HG02852 (cell line): ENCODE data around the gene SLC6A18.
"Not testable (repeated sequence)": the region's sequence is repeated elsewhere in the genome, so short reads cannot be mapped to it uniquely, and the experiment has no call there.

ENCODE experiments used
- ATAC-seq: cut with Tn5 transposase; IDR thresholded peaks from one replicate; pipeline ENCODE4 v1.9.1; 2021; ENCODE audit warnings: mild to moderate bottlenecking, moderate library complexity; ENCODE audit not compliant: unreplicated experiment

The SLC6A18 gene

DNA sequence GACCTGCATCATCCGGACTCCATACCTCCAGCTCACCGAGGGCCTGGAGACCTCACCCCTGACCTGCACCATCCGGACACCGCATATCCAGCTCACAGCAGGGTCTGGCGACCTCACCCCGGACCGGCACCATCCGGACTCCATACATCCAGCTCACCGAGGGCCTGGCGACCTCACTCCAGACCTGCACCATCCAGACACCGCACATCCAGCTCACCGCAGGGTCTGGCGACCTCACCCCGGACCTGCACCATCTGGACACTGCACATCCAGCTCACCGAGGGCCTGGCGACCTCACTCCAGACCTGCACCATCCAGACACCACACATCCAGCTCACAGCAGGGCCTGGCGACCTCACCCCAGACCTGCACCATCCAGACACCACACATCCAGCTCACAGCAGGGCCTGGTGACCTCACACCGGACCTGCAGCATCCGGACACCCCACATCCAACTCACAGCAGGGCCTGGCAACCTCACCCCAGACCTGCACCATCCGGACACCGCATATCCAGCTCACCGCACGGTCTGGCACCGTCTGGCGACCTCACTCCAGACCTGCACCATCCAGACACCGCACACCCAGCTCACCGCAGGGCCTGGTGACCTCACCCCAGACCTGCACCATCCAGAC lies 59.3 kb downstream of the SLC6A18 start:
- ATAC-seq: not testable (repeated sequence)

DNA sequence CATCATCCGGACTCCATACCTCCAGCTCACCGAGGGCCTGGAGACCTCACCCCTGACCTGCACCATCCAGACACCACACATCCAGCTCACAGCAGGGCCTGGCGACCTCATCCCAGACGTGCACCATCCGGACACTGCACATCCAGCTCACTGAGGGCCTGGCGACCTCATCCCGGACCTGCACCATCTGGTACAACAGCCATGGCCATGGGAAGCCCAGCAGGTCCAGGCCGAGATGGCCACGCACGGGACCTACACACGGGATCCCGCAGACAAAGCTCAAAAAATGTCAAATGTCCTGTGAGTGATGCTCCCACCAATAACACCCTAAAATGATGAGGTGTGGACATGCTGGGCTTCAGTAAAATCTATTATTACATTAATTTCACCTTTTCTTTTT lies 60.0 kb downstream of the SLC6A18 start:
- ATAC-seq: no peak

DNA sequence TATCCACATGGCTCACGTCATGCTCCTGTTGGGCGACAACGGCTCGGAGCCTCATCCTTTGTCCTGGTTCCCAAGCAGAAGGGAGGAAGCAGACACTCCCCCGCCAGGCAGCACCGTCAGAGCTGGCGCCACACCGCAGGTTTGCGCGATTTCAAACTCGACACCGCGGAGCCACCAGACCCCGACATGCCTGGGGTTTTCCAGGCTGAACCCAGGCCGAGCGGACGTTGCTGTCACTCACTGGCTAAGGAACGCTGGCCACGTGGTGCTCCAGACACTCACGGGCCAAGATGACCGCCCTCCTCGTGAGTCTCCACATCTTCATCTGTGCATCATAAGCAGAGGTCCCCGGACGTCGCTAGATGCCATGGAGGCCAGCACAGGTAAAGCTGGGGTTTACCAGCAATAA lies 60.7 kb downstream of the SLC6A18 start:
- no peak for ATAC-seq

DNA sequence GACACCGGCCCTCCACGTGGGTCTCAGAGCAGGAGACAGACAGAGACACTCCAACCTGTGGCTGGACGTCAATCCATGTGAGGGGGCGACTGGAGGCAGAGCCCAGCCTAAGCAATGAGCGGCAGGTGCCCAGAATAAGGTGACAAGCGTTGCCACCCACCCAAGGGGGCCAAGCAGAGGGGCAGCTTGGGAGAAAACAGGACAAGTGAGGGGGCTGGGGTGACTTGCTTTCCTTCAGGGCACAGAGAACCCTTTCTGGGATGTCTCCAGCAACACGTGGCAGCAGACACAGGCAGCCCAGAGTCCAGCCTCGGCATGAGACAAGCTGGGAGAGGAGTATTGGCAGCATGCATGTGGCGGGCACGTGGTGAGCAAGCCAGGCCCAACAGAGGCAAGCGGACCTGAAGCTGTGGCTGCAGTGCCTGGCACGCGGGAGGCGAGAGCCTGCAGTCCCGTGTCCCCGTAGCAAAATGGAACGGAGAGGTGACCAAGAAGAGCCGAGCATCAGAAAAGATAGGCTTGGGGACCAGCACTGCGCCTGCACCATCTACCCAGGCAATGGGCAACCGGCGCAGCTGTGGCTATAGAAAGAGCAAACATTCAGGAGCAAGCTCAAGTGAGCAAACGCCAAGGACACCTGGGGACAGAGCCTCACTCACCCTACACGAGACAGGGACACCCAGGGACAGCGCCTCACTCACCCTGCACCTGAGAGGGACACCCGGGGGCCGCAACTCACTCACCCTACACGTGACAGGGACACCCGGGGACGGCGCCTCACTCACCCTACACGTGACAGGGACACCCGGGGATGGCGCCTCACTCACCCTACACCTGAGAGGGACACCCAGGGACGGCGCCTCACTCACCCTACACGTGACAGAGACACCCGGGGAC lies 63.5 kb downstream of the SLC6A18 start:
- ATAC-seq: no peak

DNA sequence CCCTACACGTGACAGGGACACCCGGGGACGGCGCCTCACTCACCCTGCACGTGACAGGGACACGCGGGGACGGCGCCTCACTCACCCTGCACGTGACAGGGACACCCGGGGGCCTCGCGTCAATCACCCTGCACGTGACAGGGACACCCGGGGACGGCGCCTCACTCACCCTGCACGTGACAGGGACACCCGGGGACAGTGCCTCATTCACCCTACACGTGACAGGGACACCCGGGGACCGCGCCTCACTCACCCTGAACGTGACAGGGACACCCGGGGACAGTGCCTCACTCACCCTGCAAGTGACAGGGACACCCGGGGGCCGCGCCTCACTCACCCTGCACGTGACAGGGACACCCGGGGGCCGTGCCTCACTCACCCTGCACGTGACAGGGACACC lies 64.4 kb downstream of the SLC6A18 start:
- ATAC-seq: not testable (repeated sequence)

DNA sequence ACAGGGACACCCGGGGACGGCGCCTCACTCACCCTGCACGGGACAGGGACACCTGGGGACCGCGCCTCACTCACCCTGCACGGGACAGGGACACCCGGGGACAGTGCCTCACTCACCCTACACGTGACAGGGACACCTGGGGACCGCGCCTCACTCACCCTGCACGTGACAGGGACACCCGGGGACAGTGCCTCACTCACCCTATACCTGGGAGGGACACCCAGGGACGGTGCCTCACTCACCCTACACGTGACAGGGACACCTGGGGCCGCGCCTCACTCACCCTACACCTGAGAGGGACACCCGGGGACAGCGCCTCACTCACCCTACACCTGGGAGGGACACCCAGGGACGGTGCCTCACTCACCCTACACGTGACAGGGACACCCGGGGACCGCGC lies 65.8 kb downstream of the SLC6A18 start:
- not testable (repeated sequence) for ATAC-seq

DNA sequence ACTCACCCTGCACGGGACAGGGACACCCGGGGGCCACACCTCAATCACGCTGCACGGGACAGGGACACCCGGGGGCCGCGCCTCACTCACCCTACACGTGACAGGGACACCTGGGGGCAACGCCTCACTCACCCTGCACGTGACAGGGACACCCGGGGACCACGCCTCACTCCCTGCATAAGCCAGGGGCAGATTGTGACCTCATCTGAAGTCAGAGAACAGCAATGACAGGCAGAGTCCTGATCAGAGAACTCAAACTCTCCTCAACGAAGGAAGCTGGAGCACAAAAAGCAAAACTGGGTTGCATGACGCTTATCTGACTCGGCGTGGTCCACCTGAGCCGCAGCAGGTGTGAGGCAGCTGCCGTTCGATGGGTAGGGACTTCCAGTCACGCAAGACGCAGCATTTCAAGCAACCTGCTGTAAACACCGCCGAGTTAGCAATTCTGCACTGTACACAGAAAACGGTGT lies 66.5 kb downstream of the SLC6A18 start:
- ATAC-seq: no peak

DNA sequence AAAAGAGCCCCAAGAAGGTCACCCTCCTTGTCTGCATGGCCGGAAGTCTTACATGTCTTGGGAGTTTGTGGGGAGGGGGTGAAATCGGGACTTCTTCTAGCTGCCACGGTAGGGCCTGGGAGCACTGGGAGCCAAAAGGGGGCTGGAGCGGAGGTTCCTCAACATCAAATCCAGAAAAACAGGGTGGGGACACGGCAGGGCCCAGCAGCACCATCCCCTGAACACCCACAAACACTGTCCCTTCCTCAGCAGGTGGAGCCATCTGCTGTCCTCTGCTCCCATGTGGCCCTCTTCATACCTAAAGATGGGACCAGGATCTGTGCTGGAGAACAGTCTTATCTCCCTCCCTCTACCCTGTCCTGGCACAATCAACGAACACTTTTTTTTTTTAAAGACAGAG lies 67.0 kb downstream of the SLC6A18 start:
- no peak for ATAC-seq

DNA sequence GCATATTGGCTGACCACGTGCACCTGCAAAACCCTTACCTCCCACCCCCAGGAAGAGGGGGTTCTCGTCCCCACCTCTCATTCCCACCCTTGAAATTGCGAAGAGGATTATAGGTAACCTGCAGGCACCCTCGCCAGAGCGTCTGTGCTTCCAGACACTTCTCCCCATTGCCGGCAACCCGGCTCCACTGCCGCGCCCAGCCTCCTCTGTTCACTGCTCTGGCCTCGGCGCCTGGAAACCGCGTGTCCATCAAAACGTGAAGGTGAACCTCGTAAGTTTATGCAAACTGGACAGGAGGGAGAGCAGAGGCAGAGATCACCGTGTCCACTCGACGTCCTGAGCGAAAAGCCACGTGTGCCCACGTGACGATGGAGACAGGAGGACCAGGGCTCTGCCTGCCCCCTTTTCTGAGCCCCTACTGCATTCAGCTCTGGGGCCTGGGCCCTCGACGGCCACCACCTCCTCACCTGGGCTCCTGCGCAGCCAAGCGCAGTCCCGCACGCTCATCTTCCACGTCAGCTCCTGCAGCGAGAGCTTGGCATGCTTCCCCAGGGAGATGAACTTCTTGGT lies 67.8 kb downstream of the SLC6A18 start:
- no peak for ATAC-seq

DNA sequence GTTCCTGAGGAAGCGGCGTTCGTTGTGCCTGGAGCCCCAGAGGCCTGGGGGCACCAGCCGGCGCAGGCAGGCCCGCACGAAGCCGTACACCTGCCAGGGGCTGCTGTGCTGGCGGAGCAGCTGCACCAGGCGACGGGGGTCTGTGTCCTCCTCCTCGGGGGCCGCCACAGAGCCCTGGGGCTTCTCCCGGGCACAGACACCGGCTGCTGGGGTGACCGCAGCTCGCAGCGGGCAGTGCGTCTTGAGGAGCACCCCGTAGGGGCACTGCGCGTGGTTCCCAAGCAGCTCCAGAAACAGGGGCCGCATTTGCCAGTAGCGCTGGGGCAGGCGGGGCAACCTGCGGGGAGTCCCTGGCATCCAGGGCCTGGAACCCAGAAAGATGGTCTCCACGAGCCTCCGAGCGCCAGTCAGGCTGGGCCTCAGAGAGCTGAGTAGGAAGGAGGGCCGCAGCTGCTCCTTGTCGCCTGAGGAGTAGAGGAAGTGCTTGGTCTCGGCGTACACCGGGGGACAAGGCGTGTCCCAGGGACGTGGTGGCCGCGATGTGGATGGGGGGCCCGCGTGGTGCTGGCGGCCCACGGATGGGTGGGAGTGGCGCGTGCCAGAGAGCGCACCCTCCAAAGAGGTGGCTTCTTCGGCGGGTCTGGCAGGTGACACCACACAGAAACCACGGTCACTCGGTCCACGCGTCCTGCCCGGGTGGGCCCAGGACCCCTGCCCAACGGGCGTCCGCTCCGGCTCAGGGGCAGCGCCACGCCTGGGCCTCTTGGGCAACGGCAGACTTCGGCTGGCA lies 68.4 kb downstream of the SLC6A18 start:
- no peak for ATAC-seq

DNA sequence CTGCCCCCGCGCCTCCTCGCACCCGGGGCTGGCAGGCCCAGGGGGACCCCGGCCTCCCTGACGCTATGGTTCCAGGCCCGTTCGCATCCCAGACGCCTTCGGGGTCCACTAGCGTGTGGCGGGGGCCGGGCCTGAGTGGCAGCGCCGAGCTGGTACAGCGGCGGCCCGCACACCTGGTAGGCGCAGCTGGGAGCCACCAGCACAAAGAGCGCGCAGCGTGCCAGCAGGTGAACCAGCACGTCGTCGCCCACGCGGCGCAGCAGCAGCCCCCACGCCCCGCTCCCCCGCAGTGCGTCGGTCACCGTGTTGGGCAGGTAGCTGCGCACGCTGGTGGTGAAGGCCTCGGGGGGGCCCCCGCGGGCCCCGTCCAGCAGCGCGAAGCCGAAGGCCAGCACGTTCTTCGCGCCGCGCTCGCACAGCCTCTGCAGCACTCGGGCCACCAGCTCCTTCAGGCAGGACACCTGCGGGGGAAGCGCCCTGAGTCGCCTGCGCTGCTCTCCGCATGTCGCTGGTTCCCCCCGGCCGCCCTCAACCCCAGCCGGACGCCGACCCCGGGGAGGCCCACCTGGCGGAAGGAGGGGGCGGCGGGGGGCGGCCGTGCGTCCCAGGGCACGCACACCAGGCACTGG lies 69.1 kb downstream of the SLC6A18 start:
- ATAC-seq: no peak

DNA sequence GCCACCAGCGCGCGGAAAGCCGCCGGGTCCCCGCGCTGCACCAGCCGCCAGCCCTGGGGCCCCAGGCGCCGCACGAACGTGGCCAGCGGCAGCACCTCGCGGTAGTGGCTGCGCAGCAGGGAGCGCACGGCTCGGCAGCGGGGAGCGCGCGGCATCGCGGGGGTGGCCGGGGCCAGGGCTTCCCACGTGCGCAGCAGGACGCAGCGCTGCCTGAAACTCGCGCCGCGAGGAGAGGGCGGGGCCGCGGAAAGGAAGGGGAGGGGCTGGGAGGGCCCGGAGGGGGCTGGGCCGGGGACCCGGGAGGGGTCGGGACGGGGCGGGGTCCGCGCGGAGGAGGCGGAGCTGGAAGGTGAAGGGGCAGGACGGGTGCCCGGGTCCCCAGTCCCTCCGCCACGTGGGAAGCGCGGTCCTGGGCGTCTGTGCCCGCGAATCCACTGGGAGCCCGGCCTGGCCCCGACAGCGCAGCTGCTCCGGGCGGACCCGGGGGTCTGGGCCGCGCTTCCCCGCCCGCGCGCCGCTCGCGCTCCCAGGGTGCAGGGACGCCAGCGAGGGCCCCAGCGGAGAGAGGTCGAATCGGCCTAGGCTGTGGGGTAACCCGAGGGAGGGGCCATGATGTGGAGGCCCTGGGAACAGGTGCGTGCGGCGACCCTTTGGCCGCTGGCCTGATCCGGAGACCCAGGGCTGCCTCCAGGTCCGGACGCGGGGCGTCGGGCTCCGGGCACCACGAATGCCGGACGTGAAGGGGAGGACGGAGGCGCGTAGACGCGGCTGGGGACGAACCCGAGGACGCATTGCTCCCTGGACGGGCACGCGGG lies 69.9 kb downstream of the SLC6A18 start, which contains the start of gene TERT:
Gene TERT, minus strand, starts transcription at position 234 of the 815 bp plus-strand sequence. Its CDS starts 79 bp downstream, at position 155.
- no peak for ATAC-seq

DNA sequence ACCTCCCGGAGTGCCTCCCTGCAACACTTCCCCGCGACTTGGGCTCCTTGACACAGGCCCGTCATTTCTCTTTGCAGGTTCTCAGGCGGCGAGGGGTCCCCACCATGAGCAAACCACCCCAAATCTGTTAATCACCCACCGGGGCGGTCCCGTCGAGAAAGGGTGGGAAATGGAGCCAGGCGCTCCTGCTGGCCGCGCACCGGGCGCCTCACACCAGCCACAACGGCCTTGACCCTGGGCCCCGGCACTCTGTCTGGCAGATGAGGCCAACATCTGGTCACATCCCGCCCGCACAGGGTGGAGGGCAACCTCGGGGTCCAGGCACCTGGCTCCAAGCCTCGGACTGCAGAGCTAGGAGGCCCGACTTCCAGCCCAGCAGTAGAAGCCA lies 70.5 kb downstream of the SLC6A18 start:
- no peak for ATAC-seq
